Middle frontal gyrus (tissue), 1 donor: ENCODE data around the gene RAB40C.

ENCODE experiments used
- DNase-seq: peaks from one replicate; pipeline ENCODE4 v3.0.0-alpha.2; 2015; ENCODE audit warnings: low spot score; ENCODE audit errors: extremely low spot score

Gene RAB40C

DNA sequence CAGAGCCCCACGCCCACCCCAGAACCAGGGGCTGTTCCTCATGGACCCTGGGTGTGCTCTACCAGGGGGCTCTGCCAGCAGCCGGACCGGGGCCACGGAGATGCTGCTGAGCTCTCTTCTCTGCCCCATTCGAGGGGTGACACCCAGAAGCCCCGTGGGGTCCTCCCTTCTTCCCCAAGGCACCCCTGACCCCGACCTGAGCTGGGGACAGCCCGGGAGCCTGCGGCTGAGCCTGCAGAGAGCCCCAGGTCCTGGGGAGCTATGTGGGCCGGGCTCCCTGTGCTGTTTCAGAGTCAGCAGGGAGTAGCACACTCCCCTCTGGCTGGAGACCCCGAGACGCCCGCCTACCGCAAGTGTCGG is 30.9 kb upstream of the RAB40C start:
- no peak for DNase-seq

DNA sequence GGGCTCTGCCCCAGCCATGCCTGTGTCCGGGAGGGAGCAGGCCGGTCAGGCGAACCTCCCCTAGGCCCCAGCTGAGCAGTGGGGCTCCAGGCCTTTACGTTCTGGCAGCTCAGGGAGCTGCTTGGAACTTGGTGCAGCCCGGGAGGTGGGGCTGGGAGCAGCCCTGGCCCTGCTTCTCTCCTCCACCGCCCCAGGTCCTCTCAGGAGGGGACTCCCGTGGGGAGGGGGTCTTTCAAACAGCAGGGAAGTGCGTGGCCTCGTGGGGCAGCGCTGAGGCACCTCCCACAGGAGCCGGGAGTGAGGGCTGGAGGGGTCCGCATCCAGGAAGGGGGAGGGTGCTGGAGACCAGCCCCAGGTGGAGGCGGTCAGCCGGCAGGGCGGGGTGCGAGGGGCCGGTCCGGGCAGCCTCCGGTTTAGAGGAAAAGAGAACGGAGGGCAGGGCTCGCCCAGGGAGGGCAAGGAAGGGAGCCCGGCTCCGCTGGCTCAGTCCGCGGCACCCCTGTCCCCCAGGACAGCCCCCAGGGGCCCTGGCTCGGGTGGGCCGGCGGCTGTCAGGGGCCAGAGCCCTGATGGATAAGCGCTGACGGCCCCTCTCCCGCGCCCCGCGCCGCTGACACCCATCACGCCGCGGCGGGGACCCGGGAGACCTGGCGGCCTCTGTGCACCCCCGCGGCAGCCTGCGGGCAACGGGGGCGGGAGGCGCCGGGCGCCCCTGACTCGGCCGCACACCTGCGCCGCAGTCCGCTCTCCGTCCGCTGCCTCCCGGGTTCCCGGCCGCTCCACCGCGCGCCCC is 30.3 kb upstream of the RAB40C start:
- no peak for DNase-seq

DNA sequence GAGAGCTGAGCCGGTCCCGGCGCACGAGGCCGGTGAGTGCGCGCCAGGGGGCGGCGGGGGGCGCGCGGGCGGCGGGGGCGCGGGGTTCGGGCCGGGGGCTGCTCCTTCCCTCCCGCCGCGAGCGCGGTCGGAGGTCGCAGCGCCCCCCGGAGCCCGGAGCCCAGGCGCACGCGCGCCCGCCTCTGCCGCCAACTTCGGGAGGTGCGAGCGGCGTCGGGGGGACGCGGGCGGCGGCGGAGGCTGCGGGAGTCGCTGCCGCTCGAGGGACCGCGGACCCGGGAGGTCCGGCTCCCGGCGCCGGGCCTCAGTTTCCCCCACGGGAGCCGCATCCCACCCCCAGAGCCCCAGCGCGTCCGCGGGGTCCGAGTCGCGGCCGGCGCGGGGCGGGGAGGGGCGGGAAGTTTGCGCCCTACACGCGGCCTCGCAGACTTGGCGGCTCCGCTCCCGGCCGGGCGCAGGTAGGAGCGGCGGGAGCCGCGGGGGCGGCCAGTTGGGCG is 29.6 kb upstream of the RAB40C start, which contains the start of gene PRR35:
Gene PRR35 (plus strand): TSS at position 191 of the 497 bp plus-strand sequence. CDS start 2,901 bp downstream, outside the sequence.
- no peak for DNase-seq

DNA sequence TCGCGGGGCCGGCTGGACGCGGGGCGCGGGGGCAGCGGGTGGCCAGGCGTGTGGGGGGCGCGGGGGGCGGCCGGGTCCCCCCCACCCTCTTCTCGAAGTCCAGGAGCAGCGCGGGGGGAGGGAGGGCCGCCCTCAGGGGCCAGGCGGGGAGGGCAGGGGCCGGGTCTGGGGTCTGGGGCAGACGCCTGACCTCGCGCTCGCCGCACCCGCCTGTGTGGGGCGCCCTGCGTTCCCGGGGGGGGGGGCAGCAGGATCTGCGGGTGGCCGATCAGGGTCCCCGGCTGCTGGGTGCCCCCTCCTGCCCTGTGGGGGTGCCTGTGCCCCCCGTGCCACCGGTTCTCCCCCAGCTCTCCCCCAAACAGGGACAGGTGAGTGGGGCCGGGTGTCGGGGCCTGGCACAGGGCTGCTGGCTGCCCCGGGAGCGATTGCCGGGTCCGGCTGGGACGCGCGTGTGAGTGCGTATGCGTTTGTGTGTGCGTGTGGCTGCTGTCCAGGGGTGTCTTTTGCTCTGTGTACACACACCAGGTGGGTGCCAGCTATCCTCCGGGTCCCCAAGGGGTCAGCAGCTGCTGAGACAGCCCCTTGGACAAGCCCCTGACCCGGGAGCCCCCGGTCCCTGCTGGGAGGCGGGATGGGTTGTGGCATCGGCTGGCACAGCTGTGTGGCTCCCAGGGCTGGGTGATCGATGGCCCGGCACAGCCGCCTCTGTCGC is 29.0 kb upstream of the RAB40C start:
- no peak for DNase-seq

DNA sequence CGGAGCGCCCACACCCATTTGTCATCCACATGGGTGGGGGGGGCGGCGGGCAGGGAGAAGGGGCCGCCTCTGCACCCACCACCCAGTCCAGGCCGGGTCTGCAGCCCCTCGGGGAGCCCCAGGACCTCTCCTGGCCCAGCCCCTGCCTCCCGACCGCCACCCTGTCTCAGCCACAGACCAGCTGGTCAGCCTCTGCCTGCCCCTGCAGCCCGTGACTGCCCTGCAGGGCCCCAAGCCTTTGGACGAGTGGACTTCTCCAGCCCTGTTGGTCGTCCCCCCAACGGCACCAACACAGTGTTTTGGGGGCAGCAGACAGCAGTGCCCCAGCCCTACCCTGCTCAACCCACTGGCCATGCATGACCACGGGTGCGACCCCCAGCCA is 28.5 kb upstream of the RAB40C start:
- DNase-seq = no peak

DNA sequence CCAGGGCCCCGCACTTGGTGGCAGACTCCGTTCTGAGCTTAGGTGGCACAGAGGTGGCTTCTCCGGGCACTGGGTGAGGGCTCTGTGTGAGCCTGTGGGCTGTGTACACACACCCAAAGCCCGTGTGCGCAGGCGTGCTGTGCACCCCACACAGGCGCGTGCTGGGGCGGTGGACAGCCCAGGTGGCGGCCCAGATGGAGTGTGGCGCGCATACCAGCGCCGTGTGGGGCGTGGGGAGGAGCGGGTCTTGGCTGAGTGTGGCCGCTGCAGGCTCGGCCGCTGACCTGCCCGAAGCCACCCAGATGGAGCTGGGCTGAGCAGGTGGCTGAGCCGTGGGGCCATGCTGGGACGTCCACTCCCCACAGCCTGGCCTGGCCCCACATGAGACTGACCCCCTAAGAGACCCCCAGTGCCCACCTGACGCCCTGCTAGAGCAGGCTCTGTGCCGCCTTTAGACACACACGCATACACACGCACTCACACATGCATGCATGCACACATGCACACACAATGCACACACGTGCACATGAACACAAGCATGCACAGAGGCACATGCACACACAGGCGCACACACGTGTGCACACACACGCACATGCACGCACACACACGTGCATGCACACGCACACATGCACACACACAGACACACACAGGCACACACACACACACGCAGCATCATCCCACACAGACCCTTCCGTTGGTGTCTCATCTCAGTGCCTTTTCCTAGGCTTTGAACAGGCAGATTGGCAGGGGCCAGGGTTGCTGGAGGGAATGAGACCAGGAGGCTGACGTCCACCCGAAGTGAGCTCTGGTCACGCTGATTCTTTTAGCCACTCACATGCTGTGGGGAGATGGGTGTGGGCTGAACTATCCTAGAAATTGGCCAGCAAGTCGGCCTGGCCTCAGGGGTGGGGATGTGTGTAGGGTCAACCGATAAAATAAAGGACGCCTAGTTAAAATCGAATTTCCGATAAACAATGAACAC is 27.6 kb upstream of the RAB40C start:
- DNase-seq = no peak

DNA sequence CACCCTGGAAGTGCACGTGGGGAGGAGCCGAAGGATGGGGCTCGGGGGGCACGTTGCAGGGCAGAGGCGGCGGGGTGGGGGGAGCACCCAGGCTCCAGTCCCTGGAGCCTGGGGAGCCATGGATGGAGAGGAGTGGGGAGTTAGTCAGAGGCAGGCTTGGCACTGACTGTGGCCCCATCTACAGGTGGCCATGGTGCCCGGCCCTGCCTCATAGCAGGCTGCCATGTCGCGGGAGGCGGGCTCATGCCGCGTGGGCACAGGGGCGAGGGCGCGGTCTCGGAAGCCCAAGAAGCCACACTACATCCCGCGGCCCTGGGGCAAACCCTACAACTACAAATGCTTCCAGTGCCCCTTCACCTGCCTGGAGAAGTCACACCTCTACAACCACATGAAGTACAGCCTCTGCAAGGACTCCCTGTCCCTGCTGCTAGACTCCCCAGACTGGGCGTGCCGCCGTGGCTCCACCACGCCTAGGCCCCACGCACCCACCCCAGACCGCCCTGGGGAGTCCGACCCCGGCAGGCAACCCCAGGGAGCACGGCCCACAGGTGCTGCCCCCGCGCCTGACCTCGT is 26.7 kb upstream of the RAB40C start:
- no peak for DNase-seq

DNA sequence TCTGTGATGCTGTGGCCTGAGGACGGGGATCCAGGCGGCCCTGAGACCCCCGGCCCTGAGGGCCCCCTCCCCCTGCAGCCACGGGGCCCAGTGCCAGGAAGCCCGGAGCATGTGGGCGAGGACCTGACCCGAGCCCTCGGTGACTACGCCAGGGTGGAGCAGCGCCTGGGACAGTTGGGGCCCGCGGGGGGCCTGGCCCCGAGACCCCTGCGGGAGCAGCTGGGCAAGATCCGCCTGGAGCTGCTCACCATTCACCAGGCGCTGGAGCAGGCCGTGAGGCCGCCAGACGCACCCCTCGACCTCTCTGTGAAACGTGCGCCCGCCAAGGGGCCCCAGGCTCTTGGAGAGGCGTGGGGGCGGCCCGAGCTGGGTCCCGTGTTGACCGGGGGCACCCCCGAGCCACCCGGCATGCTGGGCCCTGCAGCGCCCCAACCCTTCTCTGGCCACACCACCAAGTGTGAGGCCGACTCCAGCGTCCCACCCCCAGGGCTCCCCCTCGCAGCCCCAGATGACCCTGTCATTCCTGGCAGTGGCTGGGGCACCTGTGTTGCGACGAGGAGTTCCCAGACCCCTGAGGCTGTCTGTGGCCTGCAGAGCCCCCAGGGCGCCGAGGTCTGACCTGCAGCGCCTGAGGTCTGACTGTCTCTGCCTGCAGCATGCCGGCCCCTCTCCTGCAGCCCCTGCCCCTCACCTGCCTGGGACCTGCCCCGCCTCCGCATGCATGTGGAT is 25.0 kb upstream of the RAB40C start:
- no peak for DNase-seq

DNA sequence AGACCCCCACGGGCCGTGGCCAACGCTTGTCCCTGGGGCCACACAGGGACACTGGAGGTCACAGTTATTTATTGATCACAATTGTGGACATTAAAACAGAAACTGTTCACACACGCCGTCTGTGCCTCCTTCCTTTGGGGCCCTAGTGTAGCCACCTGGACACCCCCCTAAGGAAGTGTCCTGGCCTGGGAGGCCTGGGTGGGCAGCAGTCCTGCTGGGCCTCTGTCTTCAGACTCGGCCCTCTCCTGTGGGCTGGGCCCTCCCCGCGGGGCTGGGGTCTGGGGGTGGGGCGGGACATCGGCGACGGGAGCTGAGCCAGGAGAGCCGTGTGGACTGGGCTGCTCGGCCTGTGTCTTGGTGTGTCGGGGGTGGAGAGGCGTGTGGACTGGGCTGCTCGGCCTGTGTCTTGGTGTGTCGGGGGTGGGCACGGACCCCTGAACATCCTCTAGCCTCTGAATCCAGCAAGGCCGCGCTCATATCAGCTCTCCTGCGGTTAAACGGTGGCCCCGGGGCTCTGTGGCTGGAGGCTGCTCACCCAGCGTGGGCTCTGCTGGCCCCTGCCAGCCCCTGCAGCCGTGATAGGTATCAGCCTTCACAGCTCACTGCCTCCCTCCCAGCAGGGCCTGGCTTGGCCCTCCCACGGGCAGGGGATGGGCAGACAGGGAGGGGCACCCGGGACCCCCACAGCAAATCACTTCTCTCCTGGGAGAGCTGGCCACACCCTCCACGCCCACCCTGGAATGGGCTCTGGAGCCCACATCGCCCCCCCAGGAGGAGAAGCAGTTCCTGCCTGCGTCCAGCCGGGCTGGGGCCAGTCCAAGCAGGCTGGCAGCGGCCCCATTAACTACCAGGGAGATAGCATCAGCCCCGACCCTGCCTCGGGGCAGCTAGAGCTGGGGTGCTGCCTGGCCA is 24.2 kb upstream of the RAB40C start:
- DNase-seq = no peak

DNA sequence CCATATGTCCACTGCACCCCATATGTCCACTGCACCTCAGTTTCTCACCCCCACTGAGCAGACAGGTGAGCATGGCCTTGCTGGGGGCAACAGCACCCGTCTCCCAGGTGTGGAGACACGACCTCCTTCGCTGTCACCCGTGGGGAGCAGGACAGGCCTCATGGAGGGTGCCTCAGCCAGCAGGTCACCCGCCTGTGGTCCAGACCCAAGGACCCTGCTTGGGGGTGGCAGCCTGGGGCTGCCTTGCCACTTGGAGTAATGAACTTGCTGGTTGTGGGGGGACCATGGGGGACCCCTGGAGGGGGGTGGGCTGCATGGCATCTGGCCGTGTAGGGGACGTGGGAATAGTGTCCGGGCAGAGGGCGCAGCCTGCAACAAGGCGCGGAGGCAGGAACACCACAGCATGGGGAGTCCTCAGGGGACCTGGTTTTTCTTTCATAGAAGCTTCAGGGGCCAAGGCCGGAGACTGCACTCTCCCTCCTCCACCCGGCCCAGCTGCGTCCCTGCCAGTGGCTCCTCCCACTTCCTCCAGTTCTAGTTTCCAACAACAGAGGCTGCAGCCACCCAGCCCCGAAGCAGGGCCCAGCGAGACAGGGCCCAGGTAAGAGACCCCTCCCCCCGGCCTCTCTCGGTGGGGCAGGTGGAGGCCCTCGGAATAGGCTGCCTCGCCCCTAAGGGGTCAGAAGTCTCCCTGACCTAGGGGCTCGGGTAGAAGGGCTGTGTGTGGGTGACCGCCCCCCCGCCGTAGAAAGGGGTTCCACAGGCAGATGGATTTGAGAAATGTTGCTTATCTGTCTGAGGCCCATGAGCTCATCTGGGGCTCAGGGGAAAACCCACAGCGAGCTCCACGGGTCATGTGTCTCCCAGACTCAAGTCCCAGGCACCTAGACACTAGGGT is 23.1 kb upstream of the RAB40C start, which contains the start of gene NHLRC4:
Gene NHLRC4 (plus strand): TSS at position 531 of the 898 bp plus-strand sequence. CDS start 1,043 bp downstream, outside the sequence.
- no peak for DNase-seq

DNA sequence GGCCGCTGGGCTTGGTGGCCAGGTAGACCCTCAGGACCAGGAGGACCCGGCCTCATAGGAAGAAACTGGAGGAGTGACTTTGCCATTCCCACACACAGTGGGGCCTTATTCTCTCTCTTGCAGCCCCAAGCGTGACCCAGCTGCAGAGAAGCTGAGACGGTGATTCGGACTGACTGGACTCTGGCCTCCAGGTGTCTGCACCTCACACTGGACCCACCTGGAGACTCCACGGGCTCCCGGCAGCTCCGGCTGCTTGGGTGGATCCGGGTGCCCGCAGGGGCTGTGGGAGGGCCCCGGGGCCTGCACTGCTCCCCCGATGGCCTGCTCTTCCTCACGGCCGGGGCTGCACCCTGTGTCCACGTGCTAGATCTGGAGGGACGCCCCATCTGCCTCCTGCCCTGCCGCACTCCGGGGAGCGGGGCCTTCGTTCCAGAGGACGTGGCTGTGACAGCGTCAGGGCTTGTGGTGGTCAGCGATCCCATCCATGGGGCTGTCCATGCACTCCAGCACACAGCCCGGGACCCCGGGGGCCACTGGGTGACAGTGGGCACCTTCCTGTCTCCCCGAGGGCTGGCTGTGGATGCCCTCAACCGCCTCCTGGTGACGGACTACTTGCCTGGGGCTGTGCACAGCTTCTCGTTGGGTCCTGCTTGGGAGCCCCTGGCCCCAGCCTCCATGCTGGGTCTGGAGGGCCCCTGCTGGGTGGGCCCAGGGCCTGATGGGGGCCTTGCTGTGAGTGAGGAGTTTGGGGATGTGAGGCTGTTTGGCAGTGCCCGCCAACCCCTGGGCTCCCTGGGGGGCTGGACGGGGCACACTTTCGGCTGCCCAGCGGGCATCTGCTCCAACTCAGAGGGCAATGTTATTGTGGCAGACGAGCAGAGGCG is 22.3 kb upstream of the RAB40C start:
- no peak for DNase-seq

DNA sequence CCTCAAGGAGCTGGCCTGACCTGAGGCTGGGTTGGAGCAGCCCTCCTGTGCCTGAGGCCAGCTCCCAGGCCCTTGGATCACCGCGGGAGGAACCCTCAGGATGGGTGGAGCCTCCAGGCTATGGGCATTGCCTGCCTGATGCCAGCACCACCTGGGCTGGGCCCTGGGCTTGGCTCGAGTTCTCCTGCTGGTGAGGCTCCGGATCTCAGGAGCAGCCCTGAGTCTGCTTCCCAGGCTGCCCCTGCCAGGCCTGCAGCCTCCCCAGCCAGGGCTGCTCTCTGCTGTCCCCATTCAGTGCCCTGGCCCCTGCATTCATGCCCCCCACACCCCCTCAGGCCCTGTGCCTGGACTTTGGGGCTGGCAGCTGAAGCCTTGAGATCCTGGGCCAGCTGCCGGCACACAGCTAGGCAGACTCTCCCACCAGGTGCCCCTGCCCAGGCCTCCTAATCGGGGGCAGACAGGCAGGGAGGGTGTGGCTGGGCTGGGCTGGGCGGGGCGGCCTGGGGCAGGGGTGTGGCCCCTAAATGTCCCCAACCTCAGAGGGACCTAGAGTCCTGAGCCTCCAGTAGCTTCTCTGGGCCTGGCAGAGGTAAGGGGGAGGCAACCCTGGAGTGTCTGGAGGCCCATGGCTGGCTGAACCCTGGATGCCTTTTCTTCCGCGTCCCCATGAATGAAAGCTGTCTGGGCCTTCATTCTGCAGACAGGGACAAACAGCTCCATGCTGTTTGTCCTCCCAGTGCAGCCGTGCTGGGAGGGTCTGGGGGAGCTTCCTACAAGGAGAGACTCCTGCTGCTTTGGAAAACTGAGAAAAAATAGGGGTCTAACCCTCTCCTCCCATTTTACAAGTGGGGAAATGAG is 21.2 kb upstream of the RAB40C start:
- no peak for DNase-seq

DNA sequence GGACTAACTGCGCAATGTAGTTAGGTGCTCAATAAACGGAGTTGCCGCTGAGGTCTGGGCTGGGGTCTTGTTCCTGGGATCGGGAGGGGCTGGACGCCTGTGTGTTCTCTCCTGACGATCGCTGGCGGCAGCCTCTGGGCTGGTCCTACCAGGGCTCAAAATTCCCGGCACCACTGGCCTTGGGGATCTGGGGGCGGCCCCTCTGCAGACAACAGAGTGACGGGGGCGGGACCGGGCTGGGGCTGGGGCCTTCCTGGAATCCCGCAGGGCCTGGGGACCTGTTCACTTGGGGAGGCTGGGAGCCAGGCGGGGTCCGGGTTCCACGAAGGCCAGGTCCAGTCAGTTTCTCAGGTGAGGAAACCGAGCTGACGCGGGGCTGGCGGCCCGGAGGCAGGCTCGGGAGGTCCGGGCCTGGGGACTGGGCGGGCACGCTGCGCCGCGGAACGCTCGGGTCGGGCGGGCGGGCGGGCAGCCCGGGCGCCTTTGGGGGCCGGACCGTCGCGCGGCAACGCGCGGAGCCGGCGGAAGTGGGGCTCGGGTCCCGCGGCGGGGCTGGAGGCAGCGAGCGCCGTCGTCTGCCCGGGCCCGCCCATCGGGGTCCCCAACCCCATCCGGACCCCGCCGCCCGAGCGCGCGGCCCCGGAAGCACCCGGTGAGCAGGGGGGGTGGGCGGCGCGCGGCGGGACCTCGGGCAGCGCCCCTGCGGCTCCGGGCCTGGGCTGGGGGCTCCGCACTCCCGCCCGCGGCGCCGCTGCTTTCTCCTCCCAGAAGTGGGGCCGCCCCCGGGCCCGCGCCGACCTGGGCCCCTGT is 20.2 kb upstream of the RAB40C start, which contains the start of gene PIGQ:
Gene PIGQ (plus strand): TSS at position 524 of the 810 bp plus-strand sequence. CDS start 4,107 bp downstream, outside the sequence.
- DNase-seq = no peak

DNA sequence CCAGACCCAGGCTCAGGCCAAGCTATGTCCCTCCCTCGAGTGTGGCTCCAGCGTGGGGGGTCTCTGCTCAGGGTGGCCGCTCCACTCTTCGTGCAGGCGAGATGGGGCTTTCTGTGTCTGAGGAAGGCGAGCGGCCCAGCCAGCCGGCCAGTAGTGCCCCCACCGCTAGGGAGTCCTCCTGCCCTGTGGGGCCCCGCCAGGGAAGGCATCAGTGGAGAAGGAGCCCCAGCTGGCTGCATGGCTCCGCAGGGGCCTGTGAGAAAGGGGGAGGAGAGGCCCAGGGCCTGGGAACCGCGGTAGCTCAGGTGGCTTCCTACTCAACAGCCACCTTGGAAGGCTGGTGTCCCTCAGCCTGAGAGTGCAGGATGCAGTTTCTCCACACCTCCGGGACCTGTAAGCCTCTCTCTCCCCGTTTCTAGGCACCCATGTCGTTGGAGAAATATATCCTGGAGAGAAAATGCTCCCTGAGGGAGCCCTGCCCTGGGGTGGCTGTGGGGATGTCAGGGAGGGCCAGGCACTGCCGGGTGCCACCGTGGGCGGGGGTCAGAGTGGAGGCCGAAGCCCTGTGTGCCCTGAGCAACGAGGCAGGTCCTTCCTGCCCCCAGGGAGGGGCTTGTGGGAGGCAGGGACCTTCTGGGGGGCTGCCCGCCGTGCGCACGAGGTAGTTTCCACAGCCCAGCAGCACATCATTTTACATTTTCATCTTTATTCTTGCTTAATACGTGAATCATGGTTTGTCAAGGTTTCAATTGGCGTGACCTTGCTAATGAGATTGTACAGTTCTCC is 16.8 kb upstream of the RAB40C start:
- DNase-seq = no peak
